NCI-H146 treated with DMSO at 0.1 percent for 48 hours (cell line): Measurements from ENCODE around the gene TSEN2.
"Not testable (repeated sequence)": the region's sequence is repeated elsewhere in the genome, so short reads cannot be mapped to it uniquely, and the experiment has no call there.

Experiments
- DNase-seq: peaks from one replicate; lab custom pipeline; 2025; ENCODE audit not compliant: unreplicated experiment; lab: John Stamatoyannopoulos, UW

The TSEN2 gene

DNA sequence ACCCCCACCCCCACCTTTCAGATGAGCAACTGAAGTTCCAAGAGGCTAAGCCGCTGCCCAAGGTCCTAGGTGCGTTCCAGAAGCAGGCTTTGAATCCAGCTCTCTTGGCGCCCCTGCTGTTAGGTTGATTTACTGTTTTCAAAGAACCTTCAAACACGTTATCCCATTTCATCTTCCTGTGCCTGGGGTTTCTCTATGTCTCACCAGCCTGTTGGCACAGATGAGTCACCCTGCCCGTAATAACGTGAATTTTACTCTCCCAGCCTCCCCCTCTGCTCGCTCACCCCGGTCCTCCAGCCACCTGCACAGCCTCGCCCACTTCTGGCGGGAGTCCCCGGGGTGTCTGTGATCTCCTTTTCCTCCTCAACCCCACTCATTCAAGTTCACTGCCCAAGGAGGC is 13.0 kb upstream of the TSEN2 start:
- no peak for DNase-seq

DNA sequence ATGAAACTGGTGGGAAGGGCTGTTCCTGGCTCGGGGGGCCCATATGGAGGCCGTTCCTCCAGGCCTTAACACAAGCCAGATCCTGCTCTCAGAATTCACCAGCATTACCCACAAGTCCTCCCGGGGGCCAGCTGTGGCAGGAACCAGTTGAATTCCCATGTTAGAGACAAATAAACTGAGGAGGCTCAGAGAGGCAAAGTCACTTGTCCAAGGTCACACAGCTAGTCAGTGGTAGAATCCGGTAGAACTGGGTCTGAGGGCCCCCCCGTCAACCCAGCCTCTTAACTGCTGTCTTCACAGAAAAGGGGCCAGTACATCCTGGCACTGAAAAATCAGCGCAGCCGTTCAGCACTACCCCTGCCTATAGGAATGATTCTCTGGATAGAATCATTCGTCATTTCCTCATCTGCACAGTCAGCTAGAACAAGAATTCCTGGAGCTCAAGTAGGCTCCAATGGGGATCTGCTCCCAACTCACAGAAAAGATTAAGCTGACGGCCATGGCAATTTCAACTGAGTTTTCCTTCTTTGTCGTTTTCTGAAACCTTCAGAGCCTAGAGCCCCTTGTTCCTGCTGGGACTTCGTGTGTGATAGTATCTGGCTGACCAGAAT is 12.2 kb upstream of the TSEN2 start:
- no peak for DNase-seq

DNA sequence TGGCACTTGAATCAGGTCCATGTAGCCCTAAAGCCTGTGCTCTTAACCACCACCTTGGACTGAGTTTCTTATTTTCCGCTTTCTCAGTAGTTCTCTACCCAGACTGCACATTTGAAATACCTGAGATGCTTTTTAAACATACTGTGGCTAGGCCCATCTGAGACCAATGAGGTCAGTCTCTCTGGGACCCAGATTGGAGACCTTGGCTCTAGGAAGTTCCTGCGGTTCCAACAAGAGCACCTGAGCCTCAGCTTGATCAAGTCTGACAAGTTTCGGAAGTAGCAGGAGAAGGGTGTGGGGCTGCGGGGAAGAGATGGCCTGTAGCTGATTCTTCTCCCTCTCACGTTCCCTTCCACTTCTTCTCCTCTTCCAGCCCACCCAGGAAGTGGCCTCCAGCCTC is 11.5 kb upstream of the TSEN2 start:
- DNase-seq, result no peak

DNA sequence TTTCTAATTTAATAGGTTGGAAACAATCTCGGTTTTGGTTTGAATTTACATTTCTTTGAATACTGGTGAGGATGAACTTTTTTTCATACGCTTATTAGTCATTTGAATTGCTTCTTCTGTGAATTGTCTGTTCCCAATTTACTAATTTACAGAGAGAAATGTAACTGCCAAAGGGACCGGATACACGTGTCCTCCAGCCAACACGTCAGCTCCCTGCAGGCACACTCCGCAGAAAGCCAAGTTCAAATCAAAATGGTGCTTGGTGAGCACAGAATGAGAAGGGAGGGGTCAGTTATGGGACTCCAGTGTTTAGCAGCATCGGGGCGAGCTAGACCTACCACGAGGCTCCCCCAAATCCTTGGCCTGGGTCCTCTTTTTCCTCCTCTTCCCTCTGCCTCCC is 10.8 kb upstream of the TSEN2 start:
- no peak for DNase-seq

DNA sequence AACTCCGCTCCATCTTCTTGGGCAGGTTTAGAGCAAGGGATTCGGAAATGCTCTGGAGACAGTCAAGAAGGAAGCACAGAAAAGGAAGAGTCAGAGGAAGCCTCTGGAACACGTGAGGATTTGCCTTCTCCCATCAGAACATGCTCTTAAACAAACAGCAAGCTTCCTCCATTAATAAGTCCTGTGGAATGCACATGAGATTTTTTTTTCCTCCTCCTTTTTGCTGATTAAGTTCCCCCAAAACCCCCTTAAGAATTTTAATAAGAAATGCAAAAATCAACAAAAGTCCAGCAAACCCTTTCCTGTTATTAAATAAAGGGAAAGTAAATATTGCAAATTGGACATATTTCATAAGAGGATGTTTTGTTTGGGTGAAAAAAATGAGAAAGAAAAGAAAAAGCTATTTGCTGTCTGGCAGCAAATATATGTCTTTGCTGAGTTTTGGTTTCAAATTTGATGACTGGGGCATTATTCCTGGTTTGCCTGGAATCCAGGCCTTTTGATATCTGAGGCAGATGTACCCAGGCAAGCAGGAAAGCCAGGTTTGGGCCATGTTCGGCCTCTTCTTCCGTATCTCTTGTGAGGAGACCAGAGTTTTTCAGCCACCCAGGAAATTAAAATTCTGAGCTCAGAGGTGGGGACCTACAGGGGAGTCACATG is 7.9 kb upstream of the TSEN2 start:
- no peak for DNase-seq

DNA sequence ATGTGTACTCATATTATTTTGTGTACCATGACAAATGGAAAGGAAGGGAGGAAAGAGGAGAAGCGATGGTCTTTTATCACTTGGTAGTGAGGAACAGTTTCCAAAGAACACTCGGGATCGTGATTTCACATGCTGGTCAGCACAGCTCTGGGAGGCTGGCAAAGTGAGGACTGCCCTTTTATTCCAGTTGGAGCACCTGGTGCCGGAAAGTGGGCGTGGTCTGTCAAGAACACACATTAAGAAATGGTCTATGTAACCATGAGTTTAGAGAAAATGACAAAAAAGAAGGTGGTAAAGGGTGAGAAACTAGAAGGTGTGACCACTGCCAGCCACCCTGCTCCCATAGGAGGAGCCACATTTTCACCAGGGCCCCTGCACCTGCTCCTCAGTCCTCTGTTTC is 7.0 kb upstream of the TSEN2 start:
- DNase-seq, result no peak

DNA sequence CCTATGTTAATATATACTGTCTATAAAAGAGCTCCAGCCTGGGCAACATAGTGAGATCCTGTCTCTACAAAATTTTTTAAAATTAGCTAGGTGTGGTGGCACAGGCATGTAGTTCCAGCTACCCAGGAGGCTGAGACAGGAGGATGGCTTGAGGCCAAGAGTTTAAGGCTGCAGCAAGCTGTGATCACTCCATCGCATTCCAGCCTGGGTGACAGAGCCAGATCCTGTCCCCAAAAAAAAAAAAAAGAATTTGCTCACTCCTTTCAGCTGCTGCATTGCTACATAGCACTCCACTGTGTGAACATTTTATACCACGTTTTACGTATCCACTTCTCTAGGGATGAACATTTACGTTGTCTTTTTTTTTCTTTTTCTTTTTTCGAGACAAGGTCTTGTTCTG is 6.0 kb upstream of the TSEN2 start:
- no peak for DNase-seq

DNA sequence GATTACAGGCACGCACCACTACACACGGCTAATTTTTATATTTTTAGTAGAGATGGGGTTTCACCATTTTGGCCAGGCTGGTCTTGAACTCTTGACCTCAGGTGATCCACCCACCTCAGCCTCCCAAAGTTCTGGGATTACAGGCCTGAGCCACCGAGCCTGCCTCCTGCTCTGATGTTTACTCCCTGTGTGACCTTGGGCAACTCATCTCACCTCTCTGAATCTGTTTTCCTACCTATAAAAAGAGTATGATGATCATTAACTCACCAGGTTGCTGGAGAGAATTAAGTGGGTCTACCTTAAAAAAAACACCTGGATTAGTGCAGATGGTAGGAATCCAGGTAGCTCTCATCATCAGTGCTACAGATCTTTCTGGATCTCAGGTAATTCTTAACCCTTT is 5.1 kb upstream of the TSEN2 start:
- not testable (repeated sequence) for DNase-seq

DNA sequence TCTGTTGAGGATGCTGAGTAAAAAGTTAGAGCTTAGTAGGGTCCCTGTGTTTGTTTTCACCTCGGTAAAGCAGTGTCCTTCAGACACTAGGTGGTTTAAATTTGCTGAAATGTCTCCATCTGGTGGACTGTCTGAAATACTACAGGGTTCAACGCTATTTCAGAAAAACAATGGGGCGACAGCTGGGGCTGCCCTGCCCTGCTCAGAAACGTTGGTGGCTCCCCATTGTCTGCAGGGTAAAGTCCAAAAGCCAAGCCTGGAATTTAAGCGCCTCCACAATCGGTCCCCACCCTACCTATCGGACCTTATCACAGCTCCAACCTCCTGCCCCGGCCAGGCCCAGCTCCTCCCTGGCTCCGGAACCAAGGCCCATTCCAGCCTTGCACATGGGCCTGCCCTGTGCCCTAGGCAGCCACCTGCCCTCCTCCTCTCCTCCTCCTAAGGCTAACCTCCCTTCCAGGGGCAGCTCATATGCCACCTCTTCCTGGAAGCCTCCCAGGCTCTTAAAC is 4.3 kb upstream of the TSEN2 start:
- DNase-seq, result no peak

DNA sequence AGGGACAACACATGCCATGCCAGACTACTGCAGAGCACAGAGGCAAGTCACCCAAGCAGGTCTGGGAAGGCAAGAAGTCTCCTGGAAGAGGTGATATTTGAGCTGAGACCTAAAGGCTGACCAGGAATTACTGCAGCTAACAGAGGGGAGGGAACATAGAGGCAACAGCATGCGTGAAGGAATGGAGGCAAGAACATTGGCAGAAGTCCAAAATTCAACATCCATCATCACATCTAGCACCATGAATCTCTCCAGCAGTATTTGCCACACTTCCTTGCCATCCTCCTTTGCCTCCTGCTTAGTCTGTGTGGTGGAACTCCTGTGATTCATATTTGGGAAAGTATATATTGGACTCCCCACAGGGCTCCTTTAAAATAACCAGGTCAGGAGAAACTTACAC is 870 bp upstream of the TSEN2 start:
- peak; percentile 39 for DNase-seq

DNA sequence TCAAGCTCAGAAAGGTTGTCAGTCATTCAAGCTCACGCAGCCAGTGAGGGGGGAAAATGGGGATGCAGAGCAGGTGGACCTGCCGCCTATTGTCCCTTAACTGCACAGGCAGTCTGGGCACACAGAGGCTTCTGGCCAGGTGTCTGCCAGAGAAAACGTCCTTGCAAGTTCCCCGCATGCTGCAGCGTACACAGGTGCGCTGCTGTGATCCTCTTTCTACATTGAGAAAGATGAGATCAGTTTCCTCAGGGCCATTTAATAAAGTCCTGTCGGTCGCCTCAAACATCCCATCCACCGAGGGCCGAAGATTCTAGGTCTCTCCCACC is 445 bp upstream of the TSEN2 start:
- peak; percentile 78 for DNase-seq

DNA sequence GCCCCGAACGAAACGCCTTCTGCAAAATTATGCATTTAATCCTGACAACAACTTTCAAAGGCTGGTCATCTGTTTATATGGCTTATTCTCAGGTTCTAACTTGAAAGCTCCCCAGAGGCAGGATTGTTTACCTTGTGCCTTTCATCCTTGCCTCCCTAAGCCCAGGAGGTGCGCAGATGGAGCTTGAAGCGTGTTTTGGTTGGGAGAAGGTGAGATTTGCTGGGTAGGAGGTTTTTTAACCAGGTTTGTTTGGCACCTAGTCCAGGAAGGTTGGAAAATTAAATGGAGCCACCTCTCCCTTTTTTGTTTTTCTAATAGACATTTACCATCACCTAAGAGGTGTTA is 675 bp downstream of the TSEN2 start:
- DNase-seq, result no peak

DNA sequence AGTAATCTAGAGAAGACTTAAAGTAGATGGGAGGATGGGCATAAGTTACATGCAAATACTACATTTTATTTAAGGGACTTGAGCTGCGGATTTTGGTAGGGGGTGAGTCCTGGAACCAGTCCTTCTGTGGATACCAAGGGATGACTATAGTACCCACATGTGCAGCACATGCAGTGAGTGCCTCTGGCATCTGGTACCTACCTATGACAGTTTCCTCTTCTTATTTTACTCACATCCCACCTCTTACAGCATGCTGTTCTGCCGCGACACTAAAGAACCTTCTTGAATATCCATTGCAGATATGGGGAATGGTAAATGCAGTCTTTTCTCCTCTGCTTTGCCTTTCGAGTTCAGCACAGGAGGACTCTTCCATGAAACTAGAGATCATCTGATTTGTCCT is 1.7 kb downstream of the TSEN2 start:
- no peak for DNase-seq

DNA sequence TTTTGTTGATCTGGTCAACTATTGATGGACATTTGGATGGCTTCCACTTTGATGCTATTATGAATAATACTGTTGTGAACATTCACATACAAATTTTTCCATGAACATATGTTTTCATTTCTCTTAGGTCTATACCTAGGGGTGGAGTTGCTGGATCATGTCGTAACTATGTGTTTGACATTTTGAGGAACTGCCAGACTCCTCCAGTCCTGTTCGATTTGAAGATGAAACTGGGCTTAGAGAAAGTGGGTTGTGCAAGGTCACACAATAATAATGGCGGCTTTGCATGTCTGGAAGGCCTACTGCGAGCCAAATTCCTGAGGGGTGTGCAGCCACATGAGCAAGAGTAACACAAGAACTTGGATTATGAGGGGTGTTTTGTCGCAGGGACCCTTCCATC is 2.6 kb downstream of the TSEN2 start:
- DNase-seq, result no peak

DNA sequence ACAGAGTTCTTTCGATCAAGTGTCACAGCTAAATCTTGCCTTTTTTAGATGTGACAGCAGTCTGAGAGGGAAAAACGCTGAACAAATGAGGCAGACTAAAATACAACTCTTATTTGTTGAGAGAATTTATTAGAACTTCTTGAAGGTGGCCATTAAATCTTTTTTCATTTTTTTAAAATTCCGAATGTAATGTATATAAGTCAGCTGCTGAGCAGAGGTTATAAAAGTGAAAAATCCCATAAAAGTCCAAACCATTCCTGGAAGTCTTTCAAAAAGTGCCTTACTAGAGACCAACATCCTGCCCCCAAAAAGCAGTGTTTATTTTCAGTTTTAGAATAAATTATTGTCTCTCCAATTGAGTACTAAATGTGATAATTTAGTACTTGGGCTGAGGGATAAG is 3.1 kb downstream of the TSEN2 start:
- no peak for DNase-seq

DNA sequence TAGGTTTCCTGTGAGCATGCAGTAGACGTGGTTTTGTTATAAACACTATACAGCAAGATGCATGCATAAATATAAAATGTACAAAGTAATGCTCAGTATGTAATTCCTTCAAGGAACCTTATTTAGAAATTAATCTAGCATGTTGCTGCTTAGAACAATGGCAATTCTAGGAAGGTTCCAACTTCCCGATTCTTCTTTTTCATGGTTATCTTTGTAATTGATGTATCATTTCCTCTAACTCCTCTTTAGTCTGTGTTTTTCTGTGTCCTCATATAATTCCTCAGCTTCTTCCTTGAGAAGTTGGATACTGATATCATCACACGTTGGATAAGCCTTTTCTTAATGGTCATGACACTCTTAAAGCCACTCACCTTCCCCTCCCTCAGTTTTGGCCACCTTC is 3.5 kb downstream of the TSEN2 start:
- no peak for DNase-seq

DNA sequence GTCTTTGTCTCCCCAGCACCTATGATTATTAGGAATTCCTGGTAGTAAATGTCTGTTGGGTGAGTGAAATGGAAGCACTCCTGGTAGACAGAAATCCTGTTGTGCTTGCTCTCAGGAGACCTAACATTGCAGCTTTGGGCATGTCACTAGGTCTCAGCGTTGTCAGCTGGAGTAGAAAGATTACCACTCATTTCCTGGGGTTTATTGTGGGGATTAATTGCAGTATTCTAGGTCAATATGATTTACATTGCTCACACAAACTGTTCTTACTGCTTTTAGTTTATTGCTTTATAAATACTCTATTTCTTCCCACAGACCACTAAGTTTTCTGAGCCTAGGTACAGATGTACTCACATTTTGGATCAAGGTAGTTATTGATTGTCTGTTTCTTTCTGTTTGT is 5.1 kb downstream of the TSEN2 start:
- DNase-seq, result no peak

DNA sequence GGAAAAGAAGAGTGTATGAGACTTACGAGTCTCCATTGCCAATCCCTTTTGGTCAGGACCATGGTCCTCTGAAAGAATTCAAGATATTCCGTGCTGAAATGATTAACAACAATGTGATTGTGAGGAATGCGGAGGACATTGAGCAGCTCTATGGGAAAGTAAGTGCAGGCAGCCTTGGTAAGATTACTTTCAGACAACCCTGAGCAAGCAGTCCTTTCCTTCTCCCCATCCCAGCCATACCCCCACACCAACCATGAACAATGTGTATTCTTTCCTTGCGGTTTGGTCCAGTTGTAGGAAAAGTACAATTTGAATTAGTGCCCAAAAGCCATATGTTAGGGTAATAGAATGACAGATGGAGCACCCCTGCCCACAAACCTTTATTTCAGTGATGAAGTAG is 5.6 kb downstream of the TSEN2 start:
- no peak for DNase-seq

DNA sequence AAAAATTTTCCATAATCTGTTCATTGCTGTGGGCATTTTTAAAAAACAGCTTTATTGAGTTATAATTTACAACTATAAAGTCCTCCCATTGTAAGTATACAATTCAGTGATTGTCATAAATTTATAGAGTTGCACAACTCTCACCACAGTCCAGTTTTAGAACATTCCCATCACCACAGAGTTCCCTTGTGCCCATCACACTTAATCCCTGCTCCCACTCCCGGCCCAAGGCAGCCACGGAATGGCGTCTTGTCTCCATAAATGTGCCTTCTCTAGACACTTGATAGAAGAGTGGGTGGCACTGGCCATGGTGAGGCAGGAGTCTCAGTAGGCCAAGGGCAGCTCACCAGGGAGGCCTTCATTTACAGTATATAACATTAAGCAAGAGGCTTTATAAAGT is 6.3 kb downstream of the TSEN2 start:
- DNase-seq, result no peak

DNA sequence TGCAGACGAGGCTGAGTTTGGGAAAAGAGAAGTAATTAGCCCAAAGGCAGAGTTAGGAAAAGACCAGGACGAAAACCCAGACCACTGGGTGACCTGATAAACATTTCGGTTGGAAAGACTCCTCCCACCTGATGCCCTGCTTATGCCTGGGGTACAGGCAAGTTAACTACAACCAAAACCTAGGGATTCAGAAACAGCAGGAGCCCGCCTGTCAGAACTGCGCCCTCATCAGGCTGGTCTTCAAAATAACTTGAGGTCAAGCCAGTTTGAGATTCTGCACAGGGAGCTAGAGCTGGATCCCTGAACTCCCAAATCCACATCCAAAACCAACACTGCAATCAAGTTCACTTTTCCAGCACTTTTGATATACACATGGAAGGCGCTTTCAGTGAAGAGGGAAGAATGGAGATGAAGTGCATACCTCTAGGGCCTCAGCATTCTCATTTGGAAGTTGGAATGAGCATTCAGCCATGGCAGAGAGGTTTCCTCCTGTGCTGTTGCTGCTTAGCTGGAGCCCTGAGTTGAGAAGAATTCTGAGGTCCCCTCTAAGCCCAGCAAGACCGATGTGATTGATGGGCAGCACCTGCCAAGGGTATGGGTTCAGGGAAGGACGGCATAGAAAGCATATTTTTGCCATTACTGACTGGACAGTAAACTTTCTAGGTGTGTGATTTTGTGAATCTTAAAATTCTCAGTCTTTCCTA is 11.6 kb downstream of the TSEN2 start:
- DNase-seq, result no peak

DNA sequence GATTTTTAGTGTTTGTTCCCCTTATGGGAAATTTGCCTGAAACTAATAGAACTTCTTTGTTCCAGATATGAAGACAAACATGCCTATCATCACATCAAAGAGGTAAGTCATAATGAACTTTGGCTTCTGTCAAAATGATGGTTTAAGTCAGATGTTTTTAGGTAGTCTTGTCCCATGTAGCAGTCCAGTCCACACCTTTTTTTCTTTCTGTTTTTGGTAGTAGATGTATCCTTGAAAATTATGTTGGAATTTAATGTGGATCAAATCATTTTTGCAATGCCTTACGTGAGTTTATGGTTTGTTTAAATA is 12.1 kb downstream of the TSEN2 start:
- DNase-seq, result no peak

DNA sequence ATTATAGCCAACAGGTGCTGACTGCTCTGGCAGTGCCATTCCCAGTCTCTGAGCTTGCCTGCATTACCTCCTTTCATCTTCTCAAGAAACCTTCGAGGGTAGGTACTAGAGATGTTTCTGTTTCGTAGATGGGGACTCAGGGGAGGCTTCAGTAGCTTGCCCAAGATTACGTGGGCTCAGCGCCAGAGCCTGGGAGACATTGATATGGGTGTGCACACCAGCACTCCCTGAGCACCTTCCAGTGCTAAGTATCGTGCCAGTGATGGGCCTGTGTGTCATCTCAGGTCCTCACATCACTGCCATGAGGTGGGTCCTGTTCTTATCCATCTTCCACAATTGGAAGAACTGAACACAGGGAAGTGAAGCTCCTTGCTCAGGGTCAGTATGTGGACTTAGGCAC is 15.2 kb downstream of the TSEN2 start:
- DNase-seq, result no peak
